Stimulated activated memory B cell treated with anti-CD40 and anti-IgM and Interleukin-4, amounts not matched to agents 10 μg/mL and 1 μg/mL and 100 μg/mL, for 72 hours (primary cell): Measurements from ENCODE around the gene RBFOX2.

Experiments used
- ATAC-seq: fragments of 150-1000 bp; cut with Tn5 transposase; 2 replicates; pipeline ENCODE4 v1.10.0; 2021
- H3K27ac Mint-ChIP-seq: one replicate; pipeline ENCODE4 v1.8.0; 2022; ENCODE audit warnings: mild to moderate bottlenecking, mixed read lengths
- H3K27me3 Mint-ChIP-seq: one replicate; pipeline ENCODE4 v1.8.0; 2022; ENCODE audit warnings: mixed read lengths
- H3K36me3 Mint-ChIP-seq: one replicate; pipeline ENCODE4 v1.8.0; 2022; ENCODE audit warnings: mixed read lengths
- H3K4me1 Mint-ChIP-seq: one replicate; pipeline ENCODE4 v1.8.0; 2022; ENCODE audit warnings: mixed read lengths
- H3K4me3 Mint-ChIP-seq: one replicate; pipeline ENCODE4 v1.8.0; 2022; ENCODE audit warnings: mild to moderate bottlenecking, moderate library complexity, mixed read lengths
- H3K9me3 Mint-ChIP-seq: one replicate; pipeline ENCODE4 v1.8.0; 2022; ENCODE audit warnings: mixed read lengths

Gene RBFOX2

GRCh38 chr22:35918456-35918855 is 110.2 kb downstream of the RBFOX2 start:
- Mint-ChIP-seq H3K27me3 (peaks cover 45% of the 10 kb centered on the region), H3K4me1 (peaks cover 17% of the 10 kb centered on the region), H3K9me3 (no peaks in the 10 kb centered on the region), H3K36me3 (no peaks in the 10 kb centered on the region), H3K4me3 (no peak overlapping the region), H3K27ac (no peak overlapping the region)
- ATAC-seq: no peak

GRCh38 chr22:35917651-35918050 is 111.0 kb downstream of the RBFOX2 start:
- Mint-ChIP-seq H3K27ac (no peak overlapping the region), H3K36me3 (no peaks in the 10 kb centered on the region), H3K9me3 (no peaks in the 10 kb centered on the region), H3K4me1 (peaks cover 17% of the 10 kb centered on the region), H3K4me3 (no peak overlapping the region), H3K27me3 (peaks cover 42% of the 10 kb centered on the region)
- ATAC-seq: no peak

- ATAC-seq: no peak
- Mint-ChIP-seq H3K27ac (no peak overlapping the region), H3K4me1 (peaks cover 17% of the 10 kb centered on the region), H3K9me3 (no peaks in the 10 kb centered on the region), H3K36me3 (no peaks in the 10 kb centered on the region), H3K4me3 (no peak overlapping the region), H3K27me3 (peaks cover 56% of the 10 kb centered on the region)
Observed at GRCh38 chr22:35915477-35916013, 113.1 kb downstream of the RBFOX2 start.

GRCh38 chr22:35914665-35915476 is 113.8 kb downstream of the RBFOX2 start:
- no peaks in the 10 kb centered on the region for H3K36me3 Mint-ChIP-seq
- peak; percentile 36 for ATAC-seq
- peaks cover 17% of the 10 kb centered on the region for H3K4me1 Mint-ChIP-seq
- H3K27ac Mint-ChIP-seq: no peak overlapping the region
- peaks cover 56% of the 10 kb centered on the region for H3K27me3 Mint-ChIP-seq
- no peaks in the 10 kb centered on the region for H3K9me3 Mint-ChIP-seq
- H3K4me3 Mint-ChIP-seq: no peak overlapping the region

- no peak for ATAC-seq
- Mint-ChIP-seq H3K4me1 (peaks cover 17% of the 10 kb centered on the region), H3K36me3 (no peaks in the 10 kb centered on the region), H3K27ac (no peak overlapping the region), H3K4me3 (no peak overlapping the region), H3K27me3 (peaks cover 56% of the 10 kb centered on the region), H3K9me3 (no peaks in the 10 kb centered on the region)
Observed at GRCh38 chr22:35914357-35914664, 114.3 kb downstream of the RBFOX2 start.

GRCh38 chr22:35913925-35914324 is 114.7 kb downstream of the RBFOX2 start:
- no peaks in the 10 kb centered on the region for H3K36me3 Mint-ChIP-seq
- H3K9me3 Mint-ChIP-seq: no peaks in the 10 kb centered on the region
- H3K4me3 Mint-ChIP-seq: no peak overlapping the region
- peaks cover 17% of the 10 kb centered on the region for H3K4me1 Mint-ChIP-seq
- no peak for ATAC-seq
- no peak overlapping the region for H3K27ac Mint-ChIP-seq
- H3K27me3 Mint-ChIP-seq: peaks cover 56% of the 10 kb centered on the region

- ATAC-seq: no peak
- no peaks in the 10 kb centered on the region for H3K9me3 Mint-ChIP-seq
- peaks cover 56% of the 10 kb centered on the region for H3K27me3 Mint-ChIP-seq
- H3K4me1 Mint-ChIP-seq: peaks cover 17% of the 10 kb centered on the region
- no peak overlapping the region for H3K27ac Mint-ChIP-seq
- H3K4me3 Mint-ChIP-seq: no peak overlapping the region
- no peaks in the 10 kb centered on the region for H3K36me3 Mint-ChIP-seq
Observed at GRCh38 chr22:35912658-35913057, 116.0 kb downstream of the RBFOX2 start.

- no peak overlapping the region for H3K4me3 Mint-ChIP-seq
- H3K9me3 Mint-ChIP-seq: no peaks in the 10 kb centered on the region
- peaks cover 50% of the 10 kb centered on the region for H3K27me3 Mint-ChIP-seq
- H3K27ac Mint-ChIP-seq: no peak overlapping the region
- peaks cover 17% of the 10 kb centered on the region for H3K4me1 Mint-ChIP-seq
- H3K36me3 Mint-ChIP-seq: no peaks in the 10 kb centered on the region
- ATAC-seq: no peak
Observed at GRCh38 chr22:35911877-35912276, 116.7 kb downstream of the RBFOX2 start.

GRCh38 chr22:35910926-35911325 is 117.7 kb downstream of the RBFOX2 start:
- no peak for ATAC-seq
- Mint-ChIP-seq H3K27me3 (peaks cover 41% of the 10 kb centered on the region), H3K36me3 (no peaks in the 10 kb centered on the region), H3K4me3 (no peak overlapping the region), H3K27ac (no peak overlapping the region), H3K4me1 (peaks cover 17% of the 10 kb centered on the region), H3K9me3 (no peaks in the 10 kb centered on the region)

GRCh38 chr22:35910003-35910769 is 118.4 kb downstream of the RBFOX2 start:
- Mint-ChIP-seq H3K36me3 (no peaks in the 10 kb centered on the region), H3K4me1 (peaks cover 10% of the 10 kb centered on the region), H3K27me3 (peaks cover 35% of the 10 kb centered on the region), H3K4me3 (no peak overlapping the region), H3K27ac (no peak overlapping the region), H3K9me3 (no peaks in the 10 kb centered on the region)
- ATAC-seq: no peak

GRCh38 chr22:35905894-35906293 is 122.7 kb downstream of the RBFOX2 start:
- ATAC-seq: no peak
- H3K9me3 Mint-ChIP-seq: no peaks in the 10 kb centered on the region
- no peak overlapping the region for H3K27ac Mint-ChIP-seq

GRCh38 chr22:35904752-35905151 is 123.9 kb downstream of the RBFOX2 start:
- no peaks in the 10 kb centered on the region for H3K36me3 Mint-ChIP-seq
- H3K4me1 Mint-ChIP-seq: peaks cover 13% of the 10 kb centered on the region
- no peak overlapping the region for H3K27ac Mint-ChIP-seq
- H3K9me3 Mint-ChIP-seq: no peaks in the 10 kb centered on the region
- peaks cover 27% of the 10 kb centered on the region for H3K27me3 Mint-ChIP-seq
- H3K4me3 Mint-ChIP-seq: no peak overlapping the region
- ATAC-seq: no peak

More at GRCh38 chr22:35905894-35906293, 122.7 kb downstream of the RBFOX2 start:
- no peaks in the 10 kb centered on the region for H3K36me3 Mint-ChIP-seq
- H3K4me3 Mint-ChIP-seq: no peak overlapping the region
- H3K27me3 Mint-ChIP-seq: peaks cover 27% of the 10 kb centered on the region
- peaks cover 13% of the 10 kb centered on the region for H3K4me1 Mint-ChIP-seq

GRCh38 chr22:35904336-35904692 is 124.3 kb downstream of the RBFOX2 start:
- H3K4me3 Mint-ChIP-seq: no peak overlapping the region
- H3K27me3 Mint-ChIP-seq: peaks cover 27% of the 10 kb centered on the region
- no peaks in the 10 kb centered on the region for H3K36me3 Mint-ChIP-seq
- H3K9me3 Mint-ChIP-seq: no peaks in the 10 kb centered on the region
- peaks cover 13% of the 10 kb centered on the region for H3K4me1 Mint-ChIP-seq
- no peak overlapping the region for H3K27ac Mint-ChIP-seq
- no peak for ATAC-seq

- H3K27ac Mint-ChIP-seq: no peak overlapping the region
- H3K4me1 Mint-ChIP-seq: peaks cover 13% of the 10 kb centered on the region
- peaks cover 27% of the 10 kb centered on the region for H3K27me3 Mint-ChIP-seq
- no peaks in the 10 kb centered on the region for H3K36me3 Mint-ChIP-seq
- no peak for ATAC-seq
- no peaks in the 10 kb centered on the region for H3K9me3 Mint-ChIP-seq
- no peak overlapping the region for H3K4me3 Mint-ChIP-seq
Observed at GRCh38 chr22:35903571-35904335, 124.9 kb downstream of the RBFOX2 start.

GRCh38 chr22:35900483-35901168 is 128.0 kb downstream of the RBFOX2 start:
- H3K4me1 Mint-ChIP-seq: peaks cover 13% of the 10 kb centered on the region
- H3K9me3 Mint-ChIP-seq: no peaks in the 10 kb centered on the region
- H3K27me3 Mint-ChIP-seq: peaks cover 46% of the 10 kb centered on the region
- no peak for ATAC-seq
- no peak overlapping the region for H3K4me3 Mint-ChIP-seq
- no peaks in the 10 kb centered on the region for H3K36me3 Mint-ChIP-seq
- no peak overlapping the region for H3K27ac Mint-ChIP-seq
